ENCODE results near the gene TPD52L1.

The TPD52L1 gene

DNA sequence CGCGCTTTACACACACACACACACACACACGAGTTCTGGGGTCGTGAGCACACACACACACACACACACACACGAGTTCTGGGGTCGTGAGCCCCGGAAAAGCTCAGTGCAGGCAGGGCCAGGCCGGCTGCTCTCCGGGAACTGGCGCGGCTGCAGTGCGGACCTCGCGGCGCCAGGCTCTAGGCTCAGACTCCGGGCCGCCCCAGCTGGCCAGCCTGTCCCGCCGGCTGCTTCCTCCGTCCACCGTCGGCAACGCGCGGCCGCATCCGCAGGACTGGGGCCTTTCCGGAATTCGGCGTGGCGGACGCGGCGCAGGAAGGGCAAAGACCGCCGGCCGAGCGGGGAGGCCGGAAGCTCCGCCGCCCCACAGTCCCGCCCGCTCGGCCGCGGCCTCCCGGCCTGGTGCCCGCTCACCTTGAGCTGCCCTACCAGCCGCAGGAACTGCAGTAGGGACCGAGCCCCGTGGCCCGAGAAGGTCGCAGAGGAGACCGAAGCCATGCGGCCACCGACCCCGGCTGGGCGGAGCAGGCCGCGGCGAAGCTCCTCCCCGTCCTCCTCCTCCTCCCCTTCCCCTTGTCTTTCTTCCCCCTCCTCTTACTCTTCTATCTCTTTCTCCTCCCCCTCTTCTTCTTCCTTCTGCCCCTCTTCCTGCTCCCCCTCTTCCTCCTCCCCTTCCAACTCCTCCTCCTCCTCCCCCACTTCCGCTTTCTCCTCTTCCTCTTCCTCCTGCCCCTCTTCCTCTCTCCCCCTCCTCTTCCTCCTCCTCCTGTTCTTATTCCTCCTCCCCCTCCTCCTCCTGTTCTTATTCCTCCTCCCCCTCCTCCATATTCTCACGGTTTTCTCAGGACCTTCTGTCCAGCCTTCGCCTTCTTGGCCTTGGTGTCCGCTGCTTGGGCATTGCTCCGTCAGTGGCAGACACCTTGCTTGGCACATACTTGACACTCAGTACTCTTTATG, 148.1 kb downstream of the TPD52L1 start, which contains the start of gene HDDC2:
TSS of gene HDDC2 (minus strand) at position 533 of the 957 bp plus-strand sequence. CDS start at position 498, 35 bp downstream.
- H3K36me3 ChIP-seq (ENCODE audit: control insufficient read depth, insufficient read depth, low read length), result no peaks in the 10 kb centered on the region
- H3K27me3 ChIP-seq (replicated peaks; ENCODE audit: control insufficient read depth, insufficient read depth, low read length), result no peaks in the 10 kb centered on the region
- peak within 1 kb of the TSS; percentile 83 for H3K4me3 ChIP-seq (replicated peaks; ENCODE audit: low read depth, low read length)
- no peak for TF ChIP-seq CTCF (IDR thresholded peaks at IDR 0.05; ENCODE audit: insufficient read depth, low read length, poor library complexity, severe bottlenecking)
- DNase-seq (ENCODE audit: extremely low read depth, insufficient read length), result peak; percentile 82

- Histone ChIP-seq H3K36me3 (ENCODE audit: control insufficient read depth, insufficient read depth, low read length) (no peaks in the 10 kb centered on the region), H3K4me3 (replicated peaks; ENCODE audit: low read depth, low read length) (no peak overlapping the region), H3K27me3 (replicated peaks; ENCODE audit: control insufficient read depth, insufficient read depth, low read length) (no peaks in the 10 kb centered on the region; the same call in 1 of the 2 replicates)
- DNase-seq (ENCODE audit: extremely low read depth, insufficient read length), result no peak
- TF ChIP-seq CTCF (IDR thresholded peaks at IDR 0.05; ENCODE audit: insufficient read depth, low read length, poor library complexity, severe bottlenecking), result no peak
Observed at GRCh38 chr6:125302840-125303511, 149.4 kb downstream of the TPD52L1 start.

DNA sequence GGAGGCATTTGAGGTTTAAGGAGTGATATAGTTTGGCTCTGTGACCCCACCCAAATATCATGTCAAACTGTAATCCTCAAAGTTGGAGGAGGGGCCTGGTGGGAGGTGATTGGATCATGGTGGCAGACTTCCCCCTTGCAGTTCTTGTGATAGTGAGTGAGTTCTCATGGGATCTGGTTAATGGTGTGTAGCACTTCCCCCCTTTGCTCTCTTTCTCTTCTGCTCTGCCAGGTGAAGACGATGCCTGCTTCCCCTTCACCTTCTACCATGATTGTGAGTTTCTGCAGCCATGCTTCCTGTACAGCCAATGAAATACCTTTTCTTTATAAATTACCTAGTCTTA, 149.9 kb downstream of the TPD52L1 start:
- Histone ChIP-seq H3K36me3 (ENCODE audit: control insufficient read depth, insufficient read depth, low read length) (no peaks in the 10 kb centered on the region), H3K27me3 (replicated peaks; ENCODE audit: control insufficient read depth, insufficient read depth, low read length) (no peaks in the 10 kb centered on the region; the same call in 1 of the 2 replicates), H3K4me3 (replicated peaks; ENCODE audit: low read depth, low read length) (no peak overlapping the region)
- no peak for DNase-seq (ENCODE audit: extremely low read depth, insufficient read length)
- TF ChIP-seq CTCF (IDR thresholded peaks at IDR 0.05; ENCODE audit: insufficient read depth, low read length, poor library complexity, severe bottlenecking), result no peak

GRCh38 chr6:125304970-125305660, 151.5 kb downstream of the TPD52L1 start:
- Histone ChIP-seq H3K4me3 (replicated peaks; ENCODE audit: low read depth, low read length) (no peak overlapping the region), H3K36me3 (ENCODE audit: control insufficient read depth, insufficient read depth, low read length) (no peaks in the 10 kb centered on the region), H3K27me3 (replicated peaks; ENCODE audit: control insufficient read depth, insufficient read depth, low read length) (no peaks in the 10 kb centered on the region; the same call in 1 of the 2 replicates)
- no peak for TF ChIP-seq CTCF (IDR thresholded peaks at IDR 0.05; ENCODE audit: insufficient read depth, low read length, poor library complexity, severe bottlenecking)
- no peak for DNase-seq (ENCODE audit: extremely low read depth, insufficient read length)

DNA sequence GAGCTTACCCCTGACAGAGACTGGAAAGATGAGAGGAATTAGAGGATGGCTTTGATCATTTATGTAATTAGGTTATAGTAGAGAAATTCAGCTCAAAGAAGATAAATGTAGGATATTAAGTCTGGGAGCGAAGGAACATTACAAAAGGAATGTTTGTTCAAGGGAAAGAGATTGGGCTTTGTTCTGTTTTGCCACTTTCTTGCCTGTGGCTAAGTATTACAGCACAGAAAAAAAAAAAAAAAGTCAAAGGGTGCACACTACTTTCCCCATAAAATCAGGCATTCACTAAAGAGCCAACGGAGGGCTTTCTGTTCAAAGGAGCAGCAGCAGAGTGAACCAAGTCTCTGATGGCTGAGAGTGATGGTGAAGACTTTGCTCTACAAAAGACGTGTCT, 153.2 kb downstream of the TPD52L1 start:
- no peak overlapping the region for H3K4me3 ChIP-seq (replicated peaks; ENCODE audit: low read depth, low read length)
- no peak for TF ChIP-seq CTCF (IDR thresholded peaks at IDR 0.05; ENCODE audit: insufficient read depth, low read length, poor library complexity, severe bottlenecking)

More for the DNA sequence above, 153.2 kb downstream of the TPD52L1 start:
- DNase-seq (ENCODE audit: extremely low read depth, insufficient read length), result no peak
- no peaks in the 10 kb centered on the region for H3K36me3 ChIP-seq (ENCODE audit: control insufficient read depth, insufficient read depth, low read length)
- no peaks in the 10 kb centered on the region; the same call in 1 of the 2 replicates for H3K27me3 ChIP-seq (replicated peaks; ENCODE audit: control insufficient read depth, insufficient read depth, low read length)

Data from GM06990 (cell line).